Hepatocyte (in vitro differentiated cells): ENCODE results near the gene SCART1.

ENCODE experiments used
- EZH2phosphoT487 ChIP-seq: fragments of 200-600 bp; sonication (generic); IDR thresholded peaks from one replicate; pipeline ENCODE4 v1.6.1; 2018; ENCODE audit warnings: antibody characterized with exemption, mild to moderate bottlenecking, low read depth, moderate library complexity; ENCODE audit not compliant: unreplicated experiment, severe bottlenecking
- TF ChIP-seq, protein P1 (sequence below): fragments of 200-600 bp; sonication (generic); IDR thresholded peaks from 2 replicates; pipeline ENCODE4 v1.5.1; 2016; ENCODE audit warnings: antibody characterized with exemption, mild to moderate bottlenecking; ENCODE audit not compliant: poor library complexity

DNA sequence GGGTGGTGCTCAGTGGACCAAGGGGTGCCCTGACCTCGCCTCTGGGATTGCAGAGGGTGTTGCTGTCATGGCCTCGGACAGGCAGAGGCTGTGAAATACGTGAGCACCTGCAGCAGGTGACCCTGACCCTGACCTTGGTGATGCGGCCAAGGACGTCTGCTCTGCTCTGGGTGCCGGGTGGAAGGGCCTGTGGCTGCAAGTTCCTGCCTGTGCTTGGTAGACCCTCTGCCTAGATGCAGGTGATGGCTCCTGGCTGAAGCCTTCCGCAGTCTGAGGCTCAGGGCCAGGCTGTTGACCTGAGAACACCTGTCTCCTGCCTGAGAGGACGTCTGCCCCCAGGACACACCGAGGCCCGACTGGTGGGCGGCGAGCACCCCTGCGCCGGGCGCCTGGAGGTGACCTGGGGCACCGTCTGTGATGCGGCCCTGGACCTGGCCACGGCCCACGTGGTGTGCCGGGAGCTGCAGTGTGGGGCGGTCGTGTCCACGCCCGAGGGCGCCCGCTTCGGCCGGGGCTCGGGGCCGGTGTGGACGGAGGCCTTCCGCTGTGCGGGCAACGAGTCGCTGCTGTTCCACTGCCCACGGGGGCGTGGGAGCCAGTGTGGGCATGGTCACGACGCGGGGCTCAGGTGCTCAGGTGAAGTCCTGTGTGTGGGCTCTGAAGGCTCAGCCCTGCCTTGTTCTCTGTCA, 4.4 kb downstream of the SCART1 start:
- TF ChIP-seq, protein P1, sequence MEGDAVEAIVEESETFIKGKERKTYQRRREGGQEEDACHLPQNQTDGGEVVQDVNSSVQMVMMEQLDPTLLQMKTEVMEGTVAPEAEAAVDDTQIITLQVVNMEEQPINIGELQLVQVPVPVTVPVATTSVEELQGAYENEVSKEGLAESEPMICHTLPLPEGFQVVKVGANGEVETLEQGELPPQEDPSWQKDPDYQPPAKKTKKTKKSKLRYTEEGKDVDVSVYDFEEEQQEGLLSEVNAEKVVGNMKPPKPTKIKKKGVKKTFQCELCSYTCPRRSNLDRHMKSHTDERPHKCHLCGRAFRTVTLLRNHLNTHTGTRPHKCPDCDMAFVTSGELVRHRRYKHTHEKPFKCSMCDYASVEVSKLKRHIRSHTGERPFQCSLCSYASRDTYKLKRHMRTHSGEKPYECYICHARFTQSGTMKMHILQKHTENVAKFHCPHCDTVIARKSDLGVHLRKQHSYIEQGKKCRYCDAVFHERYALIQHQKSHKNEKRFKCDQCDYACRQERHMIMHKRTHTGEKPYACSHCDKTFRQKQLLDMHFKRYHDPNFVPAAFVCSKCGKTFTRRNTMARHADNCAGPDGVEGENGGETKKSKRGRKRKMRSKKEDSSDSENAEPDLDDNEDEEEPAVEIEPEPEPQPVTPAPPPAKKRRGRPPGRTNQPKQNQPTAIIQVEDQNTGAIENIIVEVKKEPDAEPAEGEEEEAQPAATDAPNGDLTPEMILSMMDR: no peak
- no peak for TF ChIP-seq EZH2phosphoT487
